CD4-positive, alpha-beta T cell (primary cell): Measurements from ENCODE around the gene ROBO2. TPM values are rescaled to one million over a fixed set of nuclear protein-coding genes. Genes with fewer than 3 reads are reported as not detected.

ENCODE experiments used
- ATAC-seq: fragments of 200-7000 bp; cut with Tn5 transposase; one replicate; pipeline ENCODE4 v1.10.0; 2022; ENCODE audit warnings: mild to moderate bottlenecking; ENCODE audit not compliant: poor library complexity
- CTCF ChIA-PET: fragments of 350-600 bp; sonication (Branson Sonifier 250); formaldehyde crosslinking; loops from one replicate; lab custom pipeline; 2021; ENCODE audit warnings: antibody characterized with exemption, inconsistent platforms; lab: Charles Lee
- POLR2A ChIA-PET: fragments of 350-600 bp; sonication (Branson Sonifier 250); formaldehyde crosslinking; loops from one replicate; lab custom pipeline; 2021; ENCODE audit warnings: antibody characterized with exemption, inconsistent platforms; lab: Charles Lee
- DNase-seq, 14 experiments: peaks; one replicate each; pipeline ENCODE4 v3.0.0-alpha.2; 2013 to 2020; ENCODE audit warnings: mixed read lengths in 2 of 14
- H3K27ac ChIP-seq, 2 donors: one replicate each; pipeline versions ENCODE4 v1.5.1 to v1.7.0; 2013; ENCODE audit warnings: low read length in 2 of 2, low read depth in 1 of 2, mild to moderate bottlenecking in 1 of 2
- H3K27me3 ChIP-seq, 2 experiments: 1 replicate in 1 of 2; 2 replicates in 1 of 2; pipeline versions ENCODE4 v1.6.1 to v1.7.0; 2013; ENCODE audit warnings: low read length in 2 of 2, control low read depth in 1 of 2, mild to moderate bottlenecking in 1 of 2, moderate library complexity in 1 of 2; ENCODE audit not compliant: insufficient read depth in 2 of 2, control insufficient read depth in 1 of 2
- H3K36me3 ChIP-seq: one replicate; pipeline ENCODE4 v1.6.1; 2013; ENCODE audit warnings: low read length, control low read depth; ENCODE audit not compliant: insufficient read depth
- H3K4me1 ChIP-seq: one replicate; pipeline ENCODE4 v1.6.1; 2013; ENCODE audit warnings: low read length, control low read depth; ENCODE audit not compliant: insufficient read depth
- H3K4me3 ChIP-seq: one replicate; pipeline ENCODE4 v1.5.1; 2013; ENCODE audit warnings: mild to moderate bottlenecking, low read length, moderate library complexity
- H3K9me3 ChIP-seq, 2 experiments: 1 replicate in 1 of 2; 2 replicates in 1 of 2; pipeline versions ENCODE4 v1.6.1 to v1.7.0; 2013; ENCODE audit warnings: low read length in 2 of 2, mild to moderate bottlenecking in 2 of 2, control low read depth in 1 of 2, moderate library complexity in 1 of 2; ENCODE audit not compliant: control insufficient read depth in 1 of 2, insufficient read depth in 1 of 2
- H3K27ac Mint-ChIP-seq: one replicate; pipeline ENCODE4 v1.8.0; 2020; ENCODE audit warnings: mixed read lengths
- H3K27me3 Mint-ChIP-seq: one replicate; pipeline ENCODE4 v1.8.0; 2021; ENCODE audit warnings: mixed read lengths
- H3K36me3 Mint-ChIP-seq: one replicate; pipeline ENCODE4 v1.8.0; 2021; ENCODE audit warnings: low read depth, mixed read lengths
- H3K4me1 Mint-ChIP-seq: one replicate; pipeline ENCODE4 v1.8.0; 2021; ENCODE audit warnings: low read depth, mixed read lengths
- H3K4me3 Mint-ChIP-seq: one replicate; pipeline ENCODE4 v1.8.0; 2020; ENCODE audit warnings: mild to moderate bottlenecking, mixed read lengths
- H3K9me3 Mint-ChIP-seq: one replicate; pipeline ENCODE4 v1.8.0; 2020; ENCODE audit warnings: mixed read lengths
- CTCF ChIP-seq: fragments of 200-600 bp; IDR thresholded peaks from one replicate; pipeline ENCODE4 v1.8.0; 2022; ENCODE audit warnings: antibody characterized with exemption, mild to moderate bottlenecking
- intact Hi-C, 2 experiments: fragments of 100-400 bp; cut with DNase I in 1 of 2; cut with micrococcal nuclease in 1 of 2; formaldehyde crosslinking; loops; one replicate each; pipeline versions ENCODE4 v1.15.1 to v1.9.0; 2023 to 2025; cut with DNase I, micrococcal nuclease
- total RNA-seq, 174 experiments: library from RNA in 2 of 174; stranded (reverse) in 2 of 174; gene quantifications; one replicate each; pipeline ENCODE4 v1.2.3 and lab custom pipeline; 2021 to 2026

Gene ROBO2
- total RNA-seq, 2 experiments from 2014 or later = not detected

DNA sequence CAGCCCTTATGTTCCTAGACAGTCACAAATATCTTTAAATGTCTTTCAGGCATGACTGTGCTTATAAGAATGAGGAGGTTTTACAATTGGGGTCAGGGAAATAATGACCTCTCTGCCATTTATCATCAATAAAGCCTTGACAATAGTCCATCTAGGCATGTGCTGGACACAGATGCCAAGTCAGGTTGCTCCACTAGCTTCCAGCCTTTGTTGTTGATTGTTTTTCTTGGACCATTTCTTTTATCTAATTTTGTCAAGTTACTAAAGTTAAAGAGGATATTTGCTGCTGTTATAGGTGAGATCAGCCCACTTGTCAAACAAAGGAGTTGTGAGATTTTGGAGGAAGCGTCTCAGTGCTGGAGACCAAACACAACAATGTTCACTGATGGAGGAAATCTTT, 628.0 kb downstream of the ROBO2 start:
- H3K9me3 ChIP-seq = peaks cover 3% of the 10 kb centered on the region in 2 experiments
- H3K27me3 ChIP-seq = no peaks in the 10 kb centered on the region
- H3K4me3 ChIP-seq = no peak overlapping the region
- intact Hi-C loops = no loop called here
- H3K27ac Mint-ChIP-seq = no peak overlapping the region
- no peaks in the 10 kb centered on the region for H3K36me3 Mint-ChIP-seq
- CTCF ChIA-PET = no interaction called here
- no peaks in the 10 kb centered on the region for H3K4me1 Mint-ChIP-seq
- ATAC-seq = no peak
- no peak for DNase-seq
- TF ChIP-seq CTCF = no peak
- H3K27me3 Mint-ChIP-seq = no peaks in the 10 kb centered on the region
- H3K4me3 Mint-ChIP-seq = no peak overlapping the region
- H3K27ac ChIP-seq = no peak overlapping the region
- no peaks in the 10 kb centered on the region for H3K4me1 ChIP-seq
- no peaks in the 10 kb centered on the region for H3K36me3 ChIP-seq
- H3K9me3 Mint-ChIP-seq = peaks cover 29% of the 10 kb centered on the region
- POLR2A ChIA-PET = no interaction called here

DNA sequence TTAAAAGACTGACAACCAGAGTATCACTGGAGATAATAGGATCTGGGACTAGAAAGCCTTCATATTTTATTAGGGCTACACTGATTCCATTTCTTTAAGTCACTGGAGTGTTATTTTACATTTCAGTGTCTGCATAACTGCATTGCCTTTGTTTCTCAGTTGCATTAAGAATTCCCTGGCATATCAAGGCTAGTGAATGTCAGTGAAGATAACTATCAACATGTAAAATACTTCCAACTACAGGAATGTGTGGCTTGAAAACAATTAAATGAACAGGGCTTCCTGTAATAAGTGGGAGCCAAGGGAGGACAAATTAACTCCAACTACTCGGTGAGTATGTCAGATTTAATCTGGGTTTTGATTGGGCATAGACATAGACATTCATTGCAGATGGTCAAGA, 628.5 kb downstream of the ROBO2 start:
- no peak for DNase-seq
- intact Hi-C loops = no loop called here
- ChIA-PET POLR2A (no interaction called here), CTCF (no interaction called here)
- Histone ChIP-seq H3K27ac (no peak overlapping the region), H3K4me3 (no peak overlapping the region), H3K9me3 (peaks cover 1 to 3% of the 10 kb centered on the region in 2 experiments), H3K27me3 (no peaks in the 10 kb centered on the region), H3K4me1 (no peaks in the 10 kb centered on the region), H3K36me3 (no peaks in the 10 kb centered on the region)
- TF ChIP-seq CTCF = no peak
- no peaks in the 10 kb centered on the region for H3K36me3 Mint-ChIP-seq
- no peak for ATAC-seq
- H3K9me3 Mint-ChIP-seq = peaks cover 24% of the 10 kb centered on the region
- H3K4me3 Mint-ChIP-seq = no peak overlapping the region
- no peaks in the 10 kb centered on the region for H3K27me3 Mint-ChIP-seq
- H3K4me1 Mint-ChIP-seq = no peaks in the 10 kb centered on the region
- H3K27ac Mint-ChIP-seq = no peak overlapping the region

GRCh38 chr3:77672016-77672415, 632.1 kb downstream of the ROBO2 start:
- POLR2A ChIA-PET = no interaction called here
- no peak for TF ChIP-seq CTCF
- H3K9me3 ChIP-seq = peaks cover 0 to 7% of the 10 kb centered on the region in 2 experiments
- Mint-ChIP-seq H3K4me3 (no peak overlapping the region), H3K36me3 (no peaks in the 10 kb centered on the region), H3K4me1 (no peaks in the 10 kb centered on the region), H3K27ac (no peak overlapping the region), H3K9me3 (peaks cover 26% of the 10 kb centered on the region), H3K27me3 (no peaks in the 10 kb centered on the region)
- no peak for DNase-seq
- intact Hi-C loops = no loop called here
- no peaks in the 10 kb centered on the region for H3K4me1 ChIP-seq
- no peak for ATAC-seq
- H3K36me3 ChIP-seq = no peaks in the 10 kb centered on the region
- H3K27ac ChIP-seq = no peak overlapping the region
- no peak overlapping the region for H3K4me3 ChIP-seq
- no peaks in the 10 kb centered on the region for H3K27me3 ChIP-seq
- CTCF ChIA-PET = no interaction called here
